ENCODE measurements around the gene MAP2K3. TPM values are rescaled to one million over a fixed set of nuclear protein-coding genes. Genes with fewer than 3 reads are reported as not detected.
A peak's percentile ranks its signal among the peaks of the same experiment; 100 is the strongest.
"Not testable (repeated sequence)": the region's sequence is repeated elsewhere in the genome, so short reads cannot be mapped to it uniquely, and the experiment has no call there.

The MAP2K3 gene
- total RNA-seq, 2 donors from 2014 or later, result 37.8 to 43.8 TPM

DNA sequence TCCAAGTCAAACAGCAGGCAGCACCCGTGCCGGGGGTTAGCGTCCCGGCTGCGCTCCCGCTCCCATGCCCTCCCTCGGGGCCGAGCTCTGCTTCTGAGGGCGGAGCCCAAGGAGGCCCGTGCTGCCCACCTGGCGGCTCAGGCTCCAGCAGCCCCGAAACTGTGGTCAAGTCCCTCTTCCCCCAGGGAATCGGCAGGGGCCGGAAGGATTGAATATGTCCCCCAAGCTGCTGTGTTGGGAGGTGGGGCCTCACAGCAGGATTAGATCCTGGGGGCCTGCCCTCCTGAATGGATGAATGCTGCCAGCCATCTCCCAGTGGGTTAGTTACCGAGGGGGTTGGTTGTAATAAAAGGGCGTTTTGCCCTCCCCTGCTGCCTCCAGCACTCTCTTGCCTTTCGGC is 33.9 kb downstream of the MAP2K3 start:
- H3K9me3 ChIP-seq, result no peaks in the 10 kb centered on the region
- TF ChIP-seq, protein P1, sequence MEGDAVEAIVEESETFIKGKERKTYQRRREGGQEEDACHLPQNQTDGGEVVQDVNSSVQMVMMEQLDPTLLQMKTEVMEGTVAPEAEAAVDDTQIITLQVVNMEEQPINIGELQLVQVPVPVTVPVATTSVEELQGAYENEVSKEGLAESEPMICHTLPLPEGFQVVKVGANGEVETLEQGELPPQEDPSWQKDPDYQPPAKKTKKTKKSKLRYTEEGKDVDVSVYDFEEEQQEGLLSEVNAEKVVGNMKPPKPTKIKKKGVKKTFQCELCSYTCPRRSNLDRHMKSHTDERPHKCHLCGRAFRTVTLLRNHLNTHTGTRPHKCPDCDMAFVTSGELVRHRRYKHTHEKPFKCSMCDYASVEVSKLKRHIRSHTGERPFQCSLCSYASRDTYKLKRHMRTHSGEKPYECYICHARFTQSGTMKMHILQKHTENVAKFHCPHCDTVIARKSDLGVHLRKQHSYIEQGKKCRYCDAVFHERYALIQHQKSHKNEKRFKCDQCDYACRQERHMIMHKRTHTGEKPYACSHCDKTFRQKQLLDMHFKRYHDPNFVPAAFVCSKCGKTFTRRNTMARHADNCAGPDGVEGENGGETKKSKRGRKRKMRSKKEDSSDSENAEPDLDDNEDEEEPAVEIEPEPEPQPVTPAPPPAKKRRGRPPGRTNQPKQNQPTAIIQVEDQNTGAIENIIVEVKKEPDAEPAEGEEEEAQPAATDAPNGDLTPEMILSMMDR (IDR thresholded peaks at IDR 0.05), result no peak
- peaks cover 10% of the 10 kb centered on the region for H3K36me3 ChIP-seq
- H3K4me3 ChIP-seq, result no peak overlapping the region
- peaks cover 0 to 5% of the 10 kb centered on the region in 2 donors for H3K4me1 ChIP-seq
- DNase-seq (ENCODE audit: low spot score), result no peak
- H3K27me3 ChIP-seq, result no peaks in the 10 kb centered on the region
- no peak overlapping the region for H3K27ac ChIP-seq

DNA sequence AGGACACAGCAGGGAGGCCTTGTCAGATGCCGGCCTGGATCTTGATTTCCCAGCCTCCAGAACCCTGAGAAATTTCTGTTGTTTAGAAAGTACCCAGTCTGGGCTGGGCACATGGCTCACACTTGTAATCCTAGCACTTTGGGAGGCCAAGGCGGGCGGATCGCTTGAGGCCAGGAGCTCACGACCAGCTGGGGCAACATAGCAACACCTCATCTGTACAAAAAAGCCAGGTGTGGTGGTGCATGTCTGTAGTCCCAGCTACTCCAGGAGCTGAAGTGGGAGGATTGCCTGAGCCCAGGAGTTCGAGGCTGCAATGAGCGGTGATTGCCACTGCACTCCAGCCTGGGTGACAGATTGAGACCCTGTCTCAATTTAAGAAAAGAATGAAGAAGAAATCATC is 34.3 kb downstream of the MAP2K3 start:
- H3K4me1 ChIP-seq; H3K27ac ChIP-seq; H3K27me3 ChIP-seq; H3K9me3 ChIP-seq; DNase-seq (ENCODE audit: low spot score); H3K4me3 ChIP-seq: not testable (repeated sequence)
- peaks cover 10% of the 10 kb centered on the region for H3K36me3 ChIP-seq

DNA sequence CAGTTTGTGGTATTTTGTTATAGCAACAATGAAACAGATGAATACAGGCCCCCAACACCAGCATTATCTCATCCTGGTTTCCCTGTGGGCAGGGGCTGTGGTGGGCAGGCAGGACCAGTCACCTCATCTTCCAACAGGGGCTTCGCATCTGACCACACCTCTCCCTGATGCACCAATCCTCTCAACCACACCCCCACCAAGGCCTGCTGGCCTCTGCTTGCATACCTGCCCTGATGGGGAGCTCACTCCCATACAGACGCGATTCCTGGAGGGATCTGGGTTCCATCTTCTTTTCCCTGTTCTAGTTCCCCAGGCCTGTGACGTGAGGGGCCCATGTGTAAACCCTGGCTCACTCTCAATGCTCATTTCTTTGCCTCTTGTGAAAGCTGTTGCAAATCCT is 34.7 kb downstream of the MAP2K3 start:
- H3K27me3 ChIP-seq; H3K4me1 ChIP-seq; H3K36me3 ChIP-seq; H3K27ac ChIP-seq; H3K9me3 ChIP-seq; H3K4me3 ChIP-seq; DNase-seq (ENCODE audit: low spot score): not testable (repeated sequence)

DNA sequence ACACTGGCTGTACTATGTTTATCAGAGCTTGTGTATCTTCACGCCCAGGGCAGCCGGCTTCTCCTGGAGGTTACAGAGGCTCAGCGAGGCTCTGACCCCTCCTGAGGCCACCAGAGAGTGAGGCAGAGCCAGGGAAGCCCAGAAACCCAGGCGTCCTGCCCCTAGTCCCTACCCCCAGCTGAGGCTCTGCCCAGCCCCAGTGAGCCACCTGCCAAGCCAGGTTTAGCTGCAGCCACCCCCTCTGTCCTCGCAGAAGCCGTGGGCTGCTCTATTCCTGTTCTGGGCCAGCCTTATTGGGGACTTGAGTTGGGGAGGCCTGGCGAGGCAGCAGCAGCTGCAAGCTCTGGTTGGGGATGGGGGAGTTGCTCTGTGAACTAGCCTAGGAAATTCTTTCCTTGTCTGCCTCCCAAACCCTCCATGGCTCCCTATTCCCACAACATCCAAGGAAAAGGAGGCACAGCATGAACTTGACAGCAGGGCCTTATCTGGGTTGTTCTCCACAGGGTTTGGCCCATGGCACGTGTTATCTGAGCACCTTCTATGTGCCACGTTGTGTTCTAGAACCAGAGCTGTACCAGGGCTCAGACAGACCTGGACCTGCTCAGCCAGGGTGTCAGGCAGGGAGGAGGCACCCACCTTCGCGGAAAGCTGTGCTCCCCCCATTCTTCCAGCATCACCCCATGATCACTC is 35.3 kb downstream of the MAP2K3 start:
- not testable (repeated sequence) for DNase-seq (ENCODE audit: low spot score); H3K4me1 ChIP-seq; H3K27ac ChIP-seq; H3K4me3 ChIP-seq; H3K36me3 ChIP-seq; H3K9me3 ChIP-seq; H3K27me3 ChIP-seq

DNA sequence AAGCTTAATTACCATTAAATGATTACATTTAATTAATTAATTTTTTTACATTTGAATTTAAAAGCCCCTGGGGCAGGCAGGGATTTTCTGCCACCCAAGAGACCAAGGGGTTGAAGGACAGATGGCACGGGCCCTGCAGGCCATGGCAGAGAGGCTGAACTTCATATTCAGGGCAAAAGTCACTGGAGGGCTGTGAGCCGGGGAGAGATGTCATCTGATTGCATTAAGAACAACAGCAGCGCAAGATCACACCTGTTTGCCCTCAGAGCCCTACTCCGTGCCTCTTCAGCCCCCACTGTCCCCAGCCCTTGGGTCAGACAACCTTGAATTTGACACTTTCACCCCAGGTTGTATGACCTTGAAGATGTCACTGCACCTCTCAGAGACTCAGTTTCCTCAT is 35.9 kb downstream of the MAP2K3 start:
- H3K36me3 ChIP-seq; H3K4me3 ChIP-seq; DNase-seq (ENCODE audit: low spot score); H3K9me3 ChIP-seq; H3K27ac ChIP-seq; H3K27me3 ChIP-seq; H3K4me1 ChIP-seq: not testable (repeated sequence)

DNA sequence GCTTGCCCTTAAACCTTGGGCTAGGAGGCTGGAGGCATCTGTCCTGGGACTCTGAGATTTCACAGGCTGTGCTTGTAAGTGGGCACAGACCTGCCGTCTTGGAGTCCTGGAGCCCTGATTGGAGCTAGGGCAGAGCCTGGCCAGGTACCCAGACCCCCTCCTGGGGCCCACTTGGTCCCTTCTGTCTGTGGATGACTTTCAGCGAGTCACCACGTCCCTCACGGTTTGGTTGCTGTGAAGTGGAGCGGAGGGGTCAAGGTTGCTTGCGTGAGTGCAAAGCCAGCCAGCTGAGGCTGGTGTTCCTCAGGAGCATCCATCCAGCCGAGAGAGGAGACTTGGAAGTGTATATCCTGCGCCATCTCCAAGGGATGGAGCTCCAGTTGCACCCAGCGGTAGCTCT is 36.5 kb downstream of the MAP2K3 start:
- H3K4me1 ChIP-seq; H3K27me3 ChIP-seq; H3K9me3 ChIP-seq; H3K4me3 ChIP-seq; DNase-seq (ENCODE audit: low spot score); H3K27ac ChIP-seq; H3K36me3 ChIP-seq: not testable (repeated sequence)

DNA sequence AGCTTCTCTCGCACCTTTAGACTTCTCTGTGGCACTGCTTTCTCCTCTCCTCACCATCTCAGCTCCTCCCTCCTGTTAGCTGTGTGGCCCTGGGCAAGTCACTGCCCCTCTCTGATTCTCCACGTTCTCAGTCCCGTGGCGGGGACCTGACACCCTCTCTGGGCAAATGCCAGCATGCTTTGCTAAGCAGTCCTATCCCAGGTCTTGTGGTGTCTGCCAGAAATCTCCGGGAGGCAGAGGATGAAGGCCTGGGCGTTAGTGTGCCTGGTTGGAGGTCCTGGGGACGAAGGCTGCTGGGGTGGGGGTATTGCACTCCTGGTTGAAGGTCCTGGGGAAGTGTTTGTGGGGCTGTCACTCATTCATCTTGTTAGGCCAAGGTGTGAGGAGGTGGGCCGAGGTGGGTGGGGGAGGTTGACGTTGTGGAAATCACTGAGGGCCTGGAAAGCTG is 37.3 kb downstream of the MAP2K3 start:
- not testable (repeated sequence) for H3K4me1 ChIP-seq; H3K27me3 ChIP-seq; H3K9me3 ChIP-seq; H3K27ac ChIP-seq; DNase-seq (ENCODE audit: low spot score); H3K36me3 ChIP-seq; H3K4me3 ChIP-seq

DNA sequence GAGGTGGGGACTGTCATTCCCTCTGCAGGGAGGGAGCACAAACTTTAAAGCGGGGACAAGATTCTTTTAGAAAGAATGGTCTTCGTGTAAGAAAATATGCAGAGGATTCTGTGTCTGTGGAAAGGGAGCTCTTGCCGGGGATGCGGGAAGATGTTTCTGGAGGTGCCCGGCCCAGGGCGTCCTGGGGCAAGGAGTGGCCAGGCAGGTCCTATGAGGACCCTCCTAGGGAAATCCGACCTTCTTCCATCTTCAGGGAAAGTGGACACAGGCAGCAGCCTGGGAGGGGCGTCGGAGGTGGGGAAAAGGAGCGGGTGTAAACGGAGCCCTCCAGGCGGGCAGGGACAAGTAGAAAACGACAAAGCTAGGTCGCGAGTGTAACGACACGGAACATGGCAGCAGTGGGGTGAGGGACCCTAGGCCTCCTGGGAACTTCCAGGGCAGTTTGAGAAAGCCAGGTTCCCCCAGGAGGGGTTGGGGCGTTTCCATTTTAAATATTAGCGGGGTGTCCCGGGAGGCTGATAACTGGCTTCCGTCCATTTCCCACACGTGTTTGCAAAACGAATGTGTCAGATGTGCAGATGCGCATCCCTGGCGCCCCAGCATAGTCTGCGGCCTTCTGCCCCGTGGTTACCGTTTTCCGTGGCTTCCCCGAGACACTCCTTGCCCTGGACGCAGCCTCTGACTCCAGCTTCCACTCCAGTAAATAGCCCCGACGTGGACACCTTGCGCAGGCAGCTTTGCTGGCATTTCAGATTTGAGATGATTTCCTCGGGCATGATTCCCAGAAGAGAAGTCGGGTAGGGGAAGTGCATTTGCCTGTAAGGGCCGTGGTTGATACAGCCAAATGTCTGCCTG is 39.0 kb downstream of the MAP2K3 start:
- H3K27me3 ChIP-seq; H3K27ac ChIP-seq; DNase-seq (ENCODE audit: low spot score); H3K36me3 ChIP-seq; H3K9me3 ChIP-seq; H3K4me1 ChIP-seq: not testable (repeated sequence)
- H3K4me3 ChIP-seq, result peak overlapping the region; percentile 51 to 66

DNA sequence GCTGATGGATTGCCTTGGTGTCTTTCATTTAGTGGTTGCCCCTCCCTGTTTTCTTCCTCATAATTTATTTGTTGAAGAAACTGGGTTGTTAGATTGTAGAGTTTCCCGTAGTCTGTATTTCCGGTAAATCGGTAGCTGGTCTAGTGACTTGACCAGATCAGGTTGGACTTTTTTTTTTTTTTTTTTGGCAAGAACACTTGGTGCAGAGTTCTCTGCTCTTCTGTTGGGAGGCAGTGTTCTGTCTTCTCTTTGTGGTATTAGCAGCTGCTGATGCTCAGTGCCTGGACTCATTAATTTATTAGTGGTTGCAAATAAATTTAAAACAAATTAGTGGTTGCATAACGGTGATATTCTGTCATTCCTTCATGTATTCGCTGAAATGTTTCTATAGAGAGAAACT is 40.2 kb downstream of the MAP2K3 start:
- not testable (repeated sequence) for H3K27ac ChIP-seq; H3K9me3 ChIP-seq; H3K4me1 ChIP-seq; H3K27me3 ChIP-seq; H3K4me3 ChIP-seq; H3K36me3 ChIP-seq; DNase-seq (ENCODE audit: low spot score)

DNA sequence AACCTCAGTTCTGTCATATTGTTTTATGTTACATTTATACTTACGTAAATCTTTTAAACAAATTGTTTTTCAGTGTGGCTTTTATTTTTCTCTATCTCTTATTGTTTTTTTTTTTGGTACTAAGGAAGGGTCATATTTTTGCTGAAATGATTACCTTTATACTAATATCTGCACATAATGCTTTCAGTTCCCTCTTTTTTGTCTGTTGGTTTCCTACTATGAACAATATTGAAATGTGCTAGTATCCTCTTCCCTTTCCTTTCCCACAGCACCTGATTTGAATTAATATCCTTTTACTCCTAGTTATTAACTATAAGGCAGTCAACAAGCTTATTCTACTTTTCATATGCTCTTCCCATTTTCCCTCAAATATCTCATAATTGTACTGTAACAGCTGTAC is 43.4 kb downstream of the MAP2K3 start:
- H3K27me3 ChIP-seq; H3K4me3 ChIP-seq; DNase-seq (ENCODE audit: low spot score); H3K27ac ChIP-seq; H3K4me1 ChIP-seq; H3K9me3 ChIP-seq; H3K36me3 ChIP-seq: not testable (repeated sequence)

DNA sequence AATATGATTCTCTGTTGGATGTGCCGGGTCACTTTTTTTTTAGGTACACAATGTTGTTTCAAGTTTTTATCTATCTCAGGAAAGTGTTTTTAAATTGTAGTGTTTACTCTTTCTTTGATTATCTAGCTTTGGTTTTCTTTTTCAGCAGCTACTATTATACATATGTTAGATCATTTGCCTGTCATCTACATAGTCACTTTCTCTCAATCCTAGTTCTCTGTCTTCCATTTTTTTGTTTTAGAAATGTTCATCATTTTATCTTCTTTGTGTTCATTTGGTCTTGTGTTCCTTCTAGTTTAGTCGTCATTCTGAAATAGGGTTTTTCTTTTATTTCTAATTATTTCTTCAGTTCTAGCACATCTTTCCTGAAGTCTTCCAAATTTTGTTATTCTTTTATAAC is 44.3 kb downstream of the MAP2K3 start:
- H3K36me3 ChIP-seq; H3K4me3 ChIP-seq; H3K27me3 ChIP-seq; H3K9me3 ChIP-seq; H3K27ac ChIP-seq; H3K4me1 ChIP-seq; DNase-seq (ENCODE audit: low spot score): not testable (repeated sequence)

Measured in right atrium auricular region (tissue), 2 donors.